Adrenal gland (tissue), 5 donors: ENCODE results near the gene ANK3.

ENCODE experiments used
- CTCF ChIP-seq, 6 experiments: fragments of 450-650 bp in 4 of 6; fragments of 200-600 bp in 2 of 6; sonication (generic) in 1 of 6; IDR thresholded peaks; 1 replicate in 5 of 6; 2 replicates in 1 of 6; pipeline versions ENCODE4 v1.5.1 to v1.8.0; 2016 to 2021; ENCODE audit warnings: antibody characterized with exemption in 6 of 6, mild to moderate bottlenecking in 2 of 6, moderate library complexity in 1 of 6
- POLR2A ChIP-seq, 2 donors: fragments of 450-650 bp; IDR thresholded peaks; one replicate each; pipeline ENCODE4 v1.6.1; 2017; ENCODE audit warnings: antibody characterized with exemption in 2 of 2, mild to moderate bottlenecking in 2 of 2, moderate library complexity in 1 of 2
- donor health status: DM: no; HTN: no; CAD: no.

GRCh38 chr10:60338786-60339185, 50.9 kb downstream of the ANK3 start:
- no peak for TF ChIP-seq CTCF (IDR thresholded peaks at IDR 0.05)
- TF ChIP-seq POLR2A (IDR thresholded peaks at IDR 0.05): no peak
